A549 treated with Mapracorat at 1 μM for 4 hours (cell line): ENCODE data around the gene APOA5. TPM values are rescaled to one million over a fixed set of nuclear protein-coding genes. Genes with fewer than 3 reads are reported as not detected.

Experiments used
- total RNA-seq: library from RNA; stranded (reverse); fragments of 200-300 nt; extraction: Qiagen RNA extraction; gene quantifications from 5 replicates; pipeline ENCODE4 v1.2.3, GENCODE V29; 2022

The APOA5 gene
- total RNA-seq, result not detected in 5 replicates

GRCh38 chr11:116791813-116792143 is at the start of gene APOA5:
Gene APOA5 (minus strand): TSS chr11:116791879. CDS start chr11:116791860, 19 bp downstream.

GRCh38 chr11:116837231-116838091 is 45.8 kb upstream of the APOA5 start, which contains the start of gene APOA1:
Gene APOA1 (minus strand): TSS chr11:116837622. CDS start chr11:116837387, 235 bp downstream.

GRCh38 chr11:116829525-116830183 is 38.0 kb upstream of the APOA5 start, which contains the start of gene APOC3:
Gene APOC3 (plus strand): TSS chr11:116829907. CDS start chr11:116830583, 676 bp downstream.

GRCh38 chr11:116823031-116823843 is 31.6 kb upstream of the APOA5 start, which contains the start of gene APOA4:
Gene APOA4 (minus strand): TSS chr11:116823304. CDS start chr11:116823191, 113 bp downstream.

GRCh38 chr11:116787786-116788486 is 3.7 kb downstream of the APOA5 start, which contains the start of gene ZPR1:
Gene ZPR1 (minus strand): TSS chr11:116788023. CDS start chr11:116787990, 33 bp downstream.

GRCh38 chr11:116772443-116773202 is 19.1 kb downstream of the APOA5 start, which contains the start of gene BUD13:
Gene BUD13 (minus strand): TSS chr11:116772987. CDS start chr11:116772964, 23 bp downstream.

Other genes with a start within 250 kb of the APOA5 start
- 11.9 to 12.4 TPM (median 12.2 TPM) in 5 replicates for gene BUD13, start 18.9 kb downstream of the APOA5 start, total RNA-seq
- gene ZPR1, start 3.9 kb downstream of the APOA5 start, total RNA-seq, result 52.0 to 60.1 TPM (median 53.6 TPM) in 5 replicates
- not detected in 5 replicates for gene APOA4, start 31.4 kb upstream of the APOA5 start, total RNA-seq
- not detected in 5 replicates for gene APOC3, start 38.0 kb upstream of the APOA5 start, total RNA-seq
- 0.23 to 0.40 TPM in 2 of 5 replicates, not detected in the others for gene APOA1, start 45.7 kb upstream of the APOA5 start, total RNA-seq